WTC11 (cell line): Measurements from ENCODE around the gene SMURF1.

Experiments used
- ATF2 ChIP-seq: sonication (generic); formaldehyde crosslinking; IDR thresholded peaks from 2 replicates; pipeline ENCODE4 v1.8.1; 2022; ENCODE audit warnings: low read depth, missing genetic modification reagents, borderline replicate concordance
- CTCF ChIP-seq: fragments of 200-600 bp; IDR thresholded peaks from 2 replicates; pipeline ENCODE4 v1.8.0; 2022; ENCODE audit warnings: antibody characterized with exemption
- ESRRA ChIP-seq: sonication (generic); formaldehyde crosslinking; IDR thresholded peaks from 2 replicates; pipeline ENCODE4 v1.8.1; 2022; ENCODE audit warnings: mild to moderate bottlenecking, missing genetic modification reagents, borderline replicate concordance
- GABPB1 ChIP-seq: sonication (generic); formaldehyde crosslinking; IDR thresholded peaks from 2 replicates; pipeline ENCODE4 v1.8.1; 2023; ENCODE audit warnings: mild to moderate bottlenecking, missing genetic modification reagents
- HMGXB4 ChIP-seq: sonication (generic); formaldehyde crosslinking; IDR thresholded peaks from 2 replicates; pipeline ENCODE4 v1.8.1; 2023; ENCODE audit warnings: mild to moderate bottlenecking, moderate library complexity, missing genetic modification reagents
- IRF1 ChIP-seq: sonication (generic); formaldehyde crosslinking; IDR thresholded peaks from 2 replicates; pipeline ENCODE4 v1.8.0; 2023; ENCODE audit warnings: missing genetic modification reagents
- JUN ChIP-seq: sonication (generic); formaldehyde crosslinking; IDR thresholded peaks from 2 replicates; pipeline ENCODE4 v1.8.0; 2023; ENCODE audit warnings: mild to moderate bottlenecking, missing genetic modification reagents
- NFYB ChIP-seq: sonication (generic); formaldehyde crosslinking; conservative IDR thresholded peaks from 2 replicates; pipeline ENCODE4 v1.8.0; 2022; ENCODE audit warnings: low read depth, missing genetic modification reagents
- TP53 ChIP-seq: sonication (generic); formaldehyde crosslinking; IDR thresholded peaks from 2 replicates; pipeline ENCODE4 v1.8.1; 2023; ENCODE audit warnings: mild to moderate bottlenecking, missing genetic modification reagents
- USF2 ChIP-seq: sonication (generic); formaldehyde crosslinking; IDR thresholded peaks from 2 replicates; pipeline ENCODE4 v1.8.1; 2023; ENCODE audit warnings: mild to moderate bottlenecking, missing genetic modification reagents, moderate library complexity
- ZNF121 ChIP-seq: sonication (generic); formaldehyde crosslinking; IDR thresholded peaks from 2 replicates; pipeline ENCODE4 v1.8.0; 2023; ENCODE audit warnings: missing genetic modification reagents
- ZNF263 ChIP-seq: sonication (generic); formaldehyde crosslinking; IDR thresholded peaks from 2 replicates; pipeline ENCODE4 v1.8.1; 2022; ENCODE audit warnings: low read depth, mild to moderate bottlenecking, moderate library complexity, missing genetic modification reagents
- ZSCAN18 ChIP-seq: fragments of 250-450 bp; sonication (Bioruptor Pico); IDR thresholded peaks from 2 replicates; pipeline ENCODE4 v2.1.2; 2022; ENCODE audit warnings: mild to moderate bottlenecking, moderate library complexity

GRCh38 chr7:99098824-99099498 is 44.9 kb downstream of the SMURF1 start:
- TF ChIP-seq JUN (CRISPR knock-in tag) = no peak
- peak; percentile 56; the same call in 1 of the 2 replicates for TF ChIP-seq GABPB1 (CRISPR knock-in tag)
- no peak for TF ChIP-seq ZNF263
- TF ChIP-seq CTCF = no peak
- no peak for TF ChIP-seq NFYB (CRISPR knock-in tag)
- TF ChIP-seq ATF2 = no peak
- no peak for TF ChIP-seq ZNF121 (CRISPR knock-in tag)
- no peak for TF ChIP-seq HMGXB4 (CRISPR knock-in tag)
- TF ChIP-seq USF2 (CRISPR knock-in tag) = no peak
- TF ChIP-seq IRF1 (CRISPR knock-in tag) = no peak
- TF ChIP-seq ESRRA (CRISPR knock-in tag) = no peak
- no peak for TF ChIP-seq ZSCAN18 (CRISPR knock-in tag)
- no peak for TF ChIP-seq TP53
